ENCODE measurements around the gene SLC6A3. TPM values are rescaled to one million over a fixed set of nuclear protein-coding genes. Genes with fewer than 3 reads are reported as not detected.
"Not testable (repeated sequence)": the region's sequence is repeated elsewhere in the genome, so short reads cannot be mapped to it uniquely, and the experiment has no call there.

Gene SLC6A3
- total RNA-seq, 1 donor from 2014 or later: 0.57 TPM

DNA sequence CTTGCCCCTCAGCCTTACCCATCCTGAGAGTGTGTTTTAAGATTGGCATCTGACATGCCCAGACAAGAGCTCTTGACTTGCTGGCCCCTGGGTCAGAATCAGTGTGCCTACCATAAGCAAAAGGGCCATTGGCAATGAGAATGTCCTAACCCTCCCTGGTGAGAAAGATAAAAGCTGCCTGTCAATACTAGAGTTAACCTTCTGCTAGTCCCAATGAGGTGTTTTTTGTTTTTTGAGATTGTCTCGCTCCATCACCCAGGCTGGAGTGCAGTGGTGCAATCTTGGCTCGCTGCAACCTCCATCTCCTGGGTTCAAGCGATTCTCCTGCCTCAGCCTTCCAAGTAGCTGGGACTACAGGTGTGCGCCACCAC lies 73.3 kb downstream of the SLC6A3 start:
- not testable (repeated sequence) for DNase-seq (ENCODE audit: low spot score)

DNA sequence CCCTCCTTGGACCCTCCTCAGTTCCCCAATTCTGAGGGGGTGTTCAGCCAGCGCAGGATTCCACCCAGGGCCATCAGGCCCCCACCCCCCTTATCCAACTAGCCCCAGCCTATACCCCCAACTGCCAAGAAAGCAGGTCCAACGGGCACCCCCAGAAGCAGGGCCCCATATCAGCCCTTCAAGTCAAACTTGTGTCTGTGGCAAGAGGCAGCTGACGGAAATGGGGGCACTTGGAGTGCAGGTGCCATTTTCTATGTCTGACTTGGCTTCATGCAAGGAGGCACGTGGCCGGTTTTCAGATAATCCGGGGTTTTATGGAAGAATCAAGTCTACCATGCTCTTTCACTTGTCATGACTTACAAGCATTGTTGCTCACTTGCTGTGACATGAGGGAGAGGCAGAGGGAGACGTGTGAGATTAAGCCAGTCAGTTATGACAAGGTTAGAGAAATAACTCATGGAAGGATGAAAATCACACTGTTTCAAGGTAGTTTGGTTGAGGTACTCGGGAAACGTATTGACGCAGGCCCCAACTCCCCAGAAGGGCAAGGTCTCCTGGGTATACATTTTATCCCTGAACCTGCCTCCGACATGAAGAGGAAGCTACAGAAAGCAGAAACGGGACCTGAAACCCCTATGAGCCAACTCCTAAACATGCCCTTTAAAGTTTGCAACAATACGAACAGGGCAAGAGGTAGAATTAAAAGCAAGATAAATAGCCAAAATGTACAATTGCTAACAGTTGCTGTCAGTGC lies 73.8 kb downstream of the SLC6A3 start:
- no peak for DNase-seq (ENCODE audit: low spot score)

DNA sequence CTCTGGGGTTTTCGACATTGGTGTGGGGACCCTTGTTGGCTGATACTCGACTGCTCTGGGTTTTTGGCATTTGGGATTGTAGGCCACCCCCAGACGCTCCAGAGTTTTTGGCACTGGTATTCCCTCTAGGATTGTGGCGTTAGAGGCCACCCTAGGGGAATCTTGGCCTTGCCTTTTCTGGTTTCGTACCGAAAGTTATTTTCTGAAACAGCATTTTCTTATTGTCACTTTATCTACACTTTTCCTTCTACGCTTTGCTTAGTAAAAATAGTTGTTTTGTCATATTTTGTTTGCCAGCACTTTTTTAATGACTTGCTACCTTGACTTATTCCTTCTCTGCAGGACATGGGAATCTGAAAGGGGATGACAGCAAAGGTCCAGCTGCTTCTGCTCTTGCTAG lies 75.2 kb downstream of the SLC6A3 start:
- no peak for DNase-seq (ENCODE audit: low spot score)

DNA sequence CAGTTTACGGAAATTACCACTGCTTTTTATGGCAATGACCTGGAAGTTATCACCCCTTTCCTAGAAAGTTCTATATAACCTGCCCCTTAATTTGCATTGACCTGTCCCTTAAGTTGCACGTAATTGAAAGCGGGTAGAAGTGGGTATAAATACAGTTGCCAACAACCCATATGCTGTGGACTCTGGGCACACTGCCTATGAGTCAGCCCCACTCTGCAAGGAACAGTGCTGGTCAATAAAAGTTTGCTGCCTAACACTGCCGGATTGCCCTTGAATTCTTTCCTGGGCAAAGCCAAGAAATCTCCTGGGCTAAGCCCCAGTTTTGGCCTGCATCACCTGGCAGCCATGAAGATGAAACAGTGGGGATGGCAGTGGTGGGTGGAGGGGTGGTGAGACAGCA lies 76.5 kb downstream of the SLC6A3 start:
- no peak for DNase-seq (ENCODE audit: low spot score)

DNA sequence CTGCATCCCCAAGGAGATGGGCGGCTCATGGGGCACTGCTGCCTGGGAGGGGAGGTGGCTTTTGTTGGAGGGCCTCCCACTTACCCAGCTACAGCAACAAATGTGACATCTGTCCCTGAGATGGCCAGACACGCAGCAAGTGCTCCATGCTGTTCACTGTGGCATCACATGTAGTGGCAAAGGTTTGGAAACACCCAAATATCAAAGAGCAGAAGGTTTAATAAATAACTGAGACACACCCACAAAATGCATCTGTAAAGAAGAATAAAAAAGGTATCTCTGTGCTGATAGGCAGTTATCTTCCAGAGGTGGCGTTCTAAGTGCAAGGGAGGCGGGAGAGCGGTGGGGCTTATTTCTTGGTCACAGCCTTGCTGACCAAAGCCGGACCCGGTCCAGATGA lies 77.0 kb downstream of the SLC6A3 start:
- DNase-seq (ENCODE audit: low spot score): no peak

DNA sequence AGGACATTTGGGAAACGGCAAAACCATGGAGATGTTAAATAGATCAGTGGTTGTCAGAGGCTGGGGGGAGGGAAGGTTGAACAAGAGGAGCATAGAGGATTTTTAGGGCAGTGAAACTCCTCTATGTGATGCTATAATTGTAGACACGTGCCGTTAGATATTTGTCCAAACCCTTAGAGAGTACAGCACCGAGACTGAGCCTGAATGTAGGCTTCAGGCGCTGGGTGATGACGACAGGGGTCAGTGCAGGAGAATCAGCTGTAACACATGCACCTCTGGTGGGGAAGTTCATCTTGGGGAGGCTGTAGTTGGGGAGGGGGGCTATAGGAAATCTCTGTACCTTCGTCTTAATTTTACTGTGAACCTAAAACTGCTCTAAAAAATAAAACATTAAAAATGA lies 78.1 kb downstream of the SLC6A3 start:
- no peak for DNase-seq (ENCODE audit: low spot score)

DNA sequence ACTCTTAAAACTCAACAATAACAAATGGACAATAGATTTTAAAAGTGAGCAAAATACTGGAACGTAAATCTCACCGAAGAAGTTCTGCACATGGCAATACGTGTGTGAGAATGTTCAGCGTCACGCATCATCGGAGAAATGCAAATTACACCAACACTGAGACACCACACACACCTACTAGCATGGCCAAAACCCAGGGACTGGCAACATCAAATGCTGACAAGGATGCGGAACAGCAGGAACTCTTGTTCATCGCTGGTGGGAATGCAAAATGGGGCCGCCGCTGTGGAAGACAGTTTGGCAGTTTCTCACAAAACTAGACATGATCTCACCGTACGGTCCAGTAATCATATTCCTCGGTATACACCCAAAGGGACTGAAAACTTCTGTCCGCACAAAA lies 78.7 kb downstream of the SLC6A3 start:
- DNase-seq (ENCODE audit: low spot score): no peak

DNA sequence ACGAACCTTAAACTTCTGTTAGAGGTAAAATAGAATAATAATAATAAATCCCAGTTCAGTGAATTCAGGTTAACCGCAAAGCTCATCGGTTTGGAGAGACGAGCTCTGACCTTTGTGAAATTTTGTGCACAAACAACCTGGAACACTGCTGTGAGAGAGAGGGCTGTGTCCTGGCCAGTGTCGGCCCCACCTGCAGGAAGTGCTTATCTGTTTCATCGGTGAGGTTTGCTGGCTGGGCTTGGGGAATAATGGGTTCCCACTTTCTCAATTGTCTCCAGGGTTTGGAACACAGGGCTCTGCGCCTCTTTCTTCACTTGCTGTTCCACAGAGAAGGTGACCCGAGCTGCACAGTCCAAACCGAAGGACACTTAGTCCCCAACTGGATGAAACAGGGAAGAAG lies 81.0 kb downstream of the SLC6A3 start:
- no peak for DNase-seq (ENCODE audit: low spot score)

DNA sequence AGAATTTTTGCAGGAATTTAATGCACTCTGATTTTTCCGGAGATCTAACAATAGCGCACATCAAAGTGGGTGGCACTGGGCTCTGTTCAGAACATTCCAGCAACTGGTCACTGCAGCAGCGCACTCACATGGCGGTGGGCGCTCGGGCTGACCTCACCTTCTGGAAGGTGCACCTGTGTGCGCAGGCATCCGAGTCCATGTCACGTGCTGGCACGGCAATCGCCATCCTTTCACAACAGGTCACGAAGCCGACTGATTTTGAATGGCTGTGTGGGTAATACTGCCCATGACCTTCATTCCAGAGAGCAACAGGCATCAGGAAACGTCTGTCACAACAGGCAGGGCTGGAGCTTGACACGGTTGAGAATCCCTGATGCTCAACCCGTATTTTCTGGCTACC lies 81.7 kb downstream of the SLC6A3 start:
- no peak for DNase-seq (ENCODE audit: low spot score)

DNA sequence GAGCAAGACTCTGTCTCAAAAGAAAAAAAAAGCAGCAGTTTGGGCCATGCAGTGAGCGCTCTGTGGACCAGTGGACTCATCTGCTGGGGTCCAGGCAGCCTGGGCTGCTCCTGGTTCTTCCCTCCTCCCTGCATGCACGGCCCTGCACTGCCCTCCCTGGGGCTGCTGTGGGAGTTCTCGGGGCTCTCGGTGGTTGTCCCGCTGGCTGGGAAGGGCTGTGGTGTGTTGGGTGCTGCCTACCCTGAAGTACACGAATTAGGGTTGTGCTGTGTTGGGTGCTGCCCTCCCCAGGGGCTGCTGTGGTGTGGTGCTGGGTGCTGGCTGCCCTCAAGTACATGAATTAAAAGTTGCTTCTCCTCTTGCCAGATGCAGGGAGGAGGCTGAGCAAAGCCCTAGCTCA lies 82.1 kb downstream of the SLC6A3 start:
- DNase-seq (ENCODE audit: low spot score): no peak

DNA sequence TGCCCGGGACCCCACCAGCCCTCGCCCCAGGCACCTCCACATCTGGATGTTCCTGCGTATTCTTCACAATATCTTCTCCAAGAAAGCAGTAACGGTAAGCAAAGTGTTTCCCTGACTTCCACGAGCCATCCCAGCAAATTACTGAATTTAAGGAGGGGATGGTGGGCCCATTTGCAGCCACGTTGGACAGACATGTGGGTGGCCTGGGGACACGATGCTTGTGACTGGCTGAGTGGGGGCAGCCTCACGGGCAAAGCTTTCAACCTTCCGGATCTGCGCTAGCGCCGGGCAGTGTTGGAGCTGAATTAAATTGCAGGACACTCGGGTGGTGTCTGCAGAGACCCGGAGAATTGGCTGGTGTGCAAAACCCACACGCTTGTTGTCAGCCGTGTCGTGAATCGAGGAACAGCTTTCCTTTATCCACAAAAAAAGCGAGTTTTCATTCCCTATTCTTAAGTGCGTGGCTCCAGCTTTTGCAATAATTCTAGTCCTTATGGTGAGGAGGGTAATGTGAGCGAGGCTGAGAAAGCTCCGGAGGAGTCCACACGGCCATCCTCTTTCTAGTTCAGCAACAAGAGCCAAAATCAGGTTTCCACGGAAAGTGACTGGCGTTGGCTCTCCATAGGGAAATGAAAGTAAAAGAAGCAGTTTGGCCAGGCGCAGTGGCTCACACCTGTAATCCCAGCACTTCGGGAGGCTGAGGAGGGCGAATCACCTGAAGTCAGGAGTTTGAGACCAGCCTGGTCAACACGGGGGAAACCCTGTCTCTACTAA lies 82.8 kb downstream of the SLC6A3 start:
- DNase-seq (ENCODE audit: low spot score): no peak

DNA sequence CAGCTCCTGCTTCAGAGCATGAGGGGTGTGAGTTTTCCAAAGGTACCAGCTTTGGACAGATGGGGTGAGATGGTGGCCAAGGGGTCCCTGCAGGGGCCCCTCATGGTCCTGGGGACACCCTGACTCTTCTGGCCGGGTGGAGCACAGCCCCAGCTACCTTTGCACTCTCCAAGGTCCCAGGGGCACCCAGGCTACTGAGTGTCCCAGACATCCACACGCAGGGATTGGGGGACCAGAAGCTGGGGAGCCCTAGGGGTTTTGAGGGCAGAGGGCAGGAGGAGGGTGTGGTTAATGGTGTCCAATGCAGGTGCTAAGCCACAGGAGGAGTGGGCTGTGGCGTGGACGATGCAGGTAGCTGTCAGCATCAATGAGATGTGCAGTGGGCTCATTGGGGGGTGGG lies 84.4 kb downstream of the SLC6A3 start:
- no peak for DNase-seq (ENCODE audit: low spot score)

DNA sequence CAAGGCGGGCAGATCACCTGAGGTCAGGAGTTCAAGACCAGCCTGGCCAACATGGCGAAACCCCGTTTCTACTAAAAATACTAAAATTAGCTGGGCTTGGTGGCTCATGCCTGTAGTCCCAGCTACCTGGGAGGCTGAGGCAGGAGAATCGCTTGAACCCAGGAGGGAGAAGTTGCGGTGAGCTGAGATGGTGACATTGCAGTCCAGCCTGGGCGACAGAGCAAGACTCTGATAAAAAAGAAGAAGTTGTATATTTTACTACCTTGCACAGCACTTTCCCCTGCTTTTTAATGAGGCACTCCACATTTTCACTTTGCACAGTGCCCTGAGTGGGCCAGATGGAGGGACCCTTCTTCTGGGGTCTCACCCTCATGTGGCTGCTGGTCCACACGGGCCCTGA lies 84.9 kb downstream of the SLC6A3 start:
- not testable (repeated sequence) for DNase-seq (ENCODE audit: low spot score)

DNA sequence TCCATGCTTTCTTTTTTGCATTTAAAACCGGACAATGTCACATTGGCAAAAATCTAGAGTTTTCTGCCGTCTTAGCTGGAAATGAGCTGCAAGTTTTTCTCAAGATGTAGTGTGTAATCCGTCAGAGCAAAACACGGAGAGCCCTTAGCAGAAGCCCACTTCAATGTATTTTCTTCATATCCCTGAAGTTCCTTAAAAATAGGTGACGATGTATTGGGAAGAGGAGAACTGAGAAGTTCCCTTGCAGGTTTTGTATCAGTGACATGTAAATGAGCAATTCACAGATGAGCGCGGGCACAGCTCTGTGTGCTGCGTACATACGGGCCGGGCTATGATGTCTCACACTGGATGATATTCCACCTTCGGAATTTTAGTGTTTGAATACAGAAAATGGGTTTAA lies 85.5 kb downstream of the SLC6A3 start:
- no peak for DNase-seq (ENCODE audit: low spot score)

DNA sequence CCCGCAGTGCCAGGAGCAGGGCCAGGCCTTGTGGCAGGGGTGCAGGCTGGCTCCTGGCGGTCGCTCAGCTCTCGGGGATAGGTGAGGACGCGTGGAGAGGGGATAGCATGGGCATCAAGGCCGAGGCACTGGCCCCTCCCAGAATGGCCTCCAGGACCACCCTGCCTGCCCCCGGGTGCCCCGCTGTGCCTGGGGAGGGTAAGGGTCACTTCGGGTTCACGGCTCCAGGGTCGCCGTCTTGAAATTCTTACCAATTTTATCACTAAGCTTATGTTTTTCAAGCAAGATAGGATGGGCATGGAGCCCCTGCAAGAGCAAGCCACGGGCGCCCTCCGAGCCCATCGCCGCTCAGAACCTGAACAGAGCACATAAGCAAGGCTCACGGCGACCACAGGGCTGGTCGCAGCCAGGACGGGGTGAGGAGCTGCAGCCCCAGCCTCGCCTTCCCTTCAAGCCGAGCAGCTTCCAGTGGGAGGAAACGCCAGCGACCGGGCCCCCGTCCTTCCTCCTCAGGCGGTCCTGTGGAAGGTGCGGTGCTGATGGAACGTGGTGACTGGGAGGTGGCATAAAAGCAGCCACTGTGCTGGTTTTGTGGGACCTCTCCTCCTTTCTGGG lies 86.1 kb downstream of the SLC6A3 start:
- no peak for DNase-seq (ENCODE audit: low spot score)

DNA sequence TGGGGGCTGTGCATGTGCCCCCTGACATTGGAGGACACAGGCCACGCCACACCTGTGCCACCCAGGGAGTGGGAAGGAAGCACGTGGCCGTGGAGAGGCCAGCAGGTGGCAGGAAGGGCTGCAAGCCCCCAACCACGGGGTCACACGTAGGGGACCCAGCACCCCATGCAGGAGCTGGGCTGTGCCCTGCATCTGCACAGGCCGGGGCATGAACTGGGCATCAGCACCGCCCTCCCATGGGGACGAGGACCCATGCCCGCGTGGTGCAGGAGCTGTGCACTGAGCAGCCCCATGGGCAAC lies 86.6 kb downstream of the SLC6A3 start:
- DNase-seq (ENCODE audit: low spot score): no peak

DNA sequence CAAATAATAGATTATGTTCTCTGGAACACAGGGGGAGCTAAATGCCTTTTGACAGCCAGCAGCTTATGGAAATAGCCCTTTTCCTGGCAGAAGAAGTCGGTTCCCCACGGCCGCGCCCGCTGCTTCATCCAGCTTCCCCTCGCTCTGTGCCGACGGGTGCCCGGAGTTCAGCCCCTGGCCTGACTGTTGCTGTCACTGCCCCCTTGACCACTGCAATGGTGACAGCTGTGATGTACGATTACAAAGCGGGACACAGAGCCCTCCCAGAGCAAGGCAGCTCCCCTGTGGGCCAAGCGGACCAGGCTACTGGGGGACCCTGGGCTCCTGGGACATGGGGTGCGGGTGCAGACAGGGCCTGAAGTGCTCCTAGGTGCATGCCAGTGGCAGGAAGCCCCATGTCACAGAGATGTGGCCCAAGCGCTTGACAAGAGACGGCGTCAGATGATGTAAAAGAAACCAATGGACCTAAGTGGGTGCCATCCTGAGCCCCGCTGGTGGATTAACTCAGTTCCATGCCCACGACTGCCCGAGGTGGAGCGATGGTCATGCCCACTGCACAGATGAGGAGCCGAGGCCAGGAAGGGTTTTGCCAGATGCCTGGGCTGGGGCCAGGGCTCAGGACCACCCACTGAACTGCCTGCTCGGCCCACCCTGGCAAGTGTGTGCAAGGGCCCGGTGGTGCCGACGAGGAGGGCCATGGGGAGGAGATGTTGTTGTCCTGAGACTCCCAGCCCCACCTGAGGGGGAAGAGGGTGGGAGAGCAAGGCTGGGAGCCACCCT lies 87.1 kb downstream of the SLC6A3 start:
- no peak for DNase-seq (ENCODE audit: low spot score)

DNA sequence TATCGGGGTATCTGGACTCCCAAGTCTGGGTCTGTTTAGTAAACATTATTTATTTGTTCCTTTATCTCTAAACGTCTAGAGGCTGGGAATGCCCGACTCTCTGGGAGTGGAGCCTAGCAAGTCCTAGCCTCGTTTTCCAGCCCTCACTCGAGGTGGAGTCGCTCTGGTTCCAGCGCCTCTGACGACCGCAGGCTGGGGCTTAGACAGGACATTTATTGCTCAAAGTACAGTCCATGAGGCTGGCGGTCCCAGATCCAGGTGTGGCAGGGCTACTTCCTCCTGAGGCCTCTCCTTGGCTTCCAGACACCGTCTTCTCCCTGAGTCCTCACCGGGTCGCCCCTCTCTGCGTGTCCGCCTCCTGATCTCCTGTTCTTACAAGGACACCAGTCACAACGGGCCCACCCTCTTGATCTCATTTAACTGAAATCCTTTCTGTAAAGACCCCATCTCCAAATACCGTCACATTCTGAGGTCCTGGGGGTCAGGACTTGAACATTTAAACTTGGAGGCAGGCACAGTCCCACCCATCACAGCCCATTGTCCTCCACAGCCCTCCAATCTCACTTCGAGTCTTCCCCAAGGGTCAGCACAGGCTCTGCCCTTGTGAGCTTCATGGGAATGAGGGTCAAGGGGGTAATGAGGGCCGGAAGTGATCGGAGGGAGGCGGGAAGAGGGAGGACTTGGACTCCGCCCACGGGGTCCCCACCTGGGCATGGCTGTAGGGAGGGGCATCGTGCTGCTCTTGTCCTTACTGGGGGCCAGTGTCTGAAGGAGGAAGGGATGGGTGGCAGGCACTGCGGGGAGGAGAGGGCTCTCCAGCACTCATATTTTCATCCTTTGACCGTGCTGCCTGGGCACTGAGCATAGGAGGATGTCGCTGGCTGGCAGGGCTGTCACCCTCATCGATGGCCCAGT lies 88.1 kb downstream of the SLC6A3 start:
- no peak for DNase-seq (ENCODE audit: low spot score)

DNA sequence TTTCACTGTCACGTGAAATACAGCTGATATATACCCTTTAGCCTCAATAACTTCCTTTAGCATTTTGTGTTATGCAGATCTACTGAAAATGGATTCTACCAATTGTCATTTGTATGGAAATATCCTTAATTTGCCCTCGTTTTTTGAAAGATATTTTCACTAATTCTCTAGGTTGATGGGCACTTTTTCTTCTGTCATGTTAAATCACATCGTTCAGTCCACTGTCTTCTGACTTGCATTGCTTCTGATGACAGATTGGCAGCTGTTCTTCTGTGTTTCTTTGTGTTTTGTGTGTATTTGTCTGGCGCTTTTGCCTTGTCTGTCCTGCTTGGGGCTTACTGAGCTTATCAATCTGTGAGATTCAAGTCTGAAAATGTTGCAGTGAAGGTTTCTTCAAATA lies 90.7 kb downstream of the SLC6A3 start:
- no peak for DNase-seq (ENCODE audit: low spot score)

DNA sequence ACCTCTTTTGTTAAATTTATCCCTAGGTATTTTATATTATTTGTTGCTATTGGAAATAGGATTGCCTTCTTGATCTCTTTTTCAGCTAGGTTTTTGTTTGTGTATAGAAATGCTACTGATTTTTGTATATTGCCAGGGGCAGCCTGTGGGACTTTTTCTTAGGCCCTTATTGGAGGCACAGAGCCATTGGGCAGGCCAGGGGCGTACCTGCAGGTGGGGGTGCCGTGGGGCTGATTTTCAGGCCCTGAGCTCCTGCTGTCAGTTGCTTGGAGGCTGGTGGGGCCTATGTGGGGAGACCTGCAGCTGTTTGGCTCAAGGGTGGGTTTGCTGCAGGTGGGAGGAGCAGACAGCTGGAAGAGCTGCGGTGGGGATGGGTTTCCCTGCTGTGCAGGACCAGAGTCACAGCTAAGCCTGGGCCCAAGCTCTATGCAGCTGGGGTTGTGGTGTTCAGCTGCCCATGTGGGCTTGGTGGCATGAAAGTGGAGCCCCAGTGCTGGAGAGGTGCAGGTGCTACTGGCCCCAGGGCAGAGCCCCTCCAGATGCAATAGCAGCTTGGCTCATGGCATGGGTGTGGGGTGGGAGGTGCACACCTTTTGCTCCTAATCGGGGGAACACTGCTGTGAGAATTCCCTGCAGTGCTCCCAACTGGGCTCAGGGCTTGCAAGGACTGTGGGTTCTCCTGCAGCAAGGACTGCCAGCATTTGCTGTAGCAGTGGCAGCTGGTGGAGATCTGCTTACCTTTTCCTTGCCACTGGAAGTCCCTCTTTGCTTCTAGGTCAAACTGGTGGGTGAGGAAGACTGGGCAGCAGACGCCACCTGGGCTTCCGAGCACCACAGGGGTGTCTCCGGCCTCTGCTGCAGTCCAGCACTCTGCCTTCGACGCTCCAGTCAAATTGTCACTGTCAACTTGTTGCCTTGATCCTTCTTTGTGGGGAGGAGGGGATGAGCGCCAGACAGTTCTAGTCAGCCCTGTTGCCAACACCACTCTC lies 92.7 kb downstream of the SLC6A3 start:
- DNase-seq (ENCODE audit: low spot score): no peak
